AG04449 (cell line): Measurements from ENCODE around the gene RHEB.
A peak's percentile ranks its signal among the peaks of the same experiment; 100 is the strongest.

Source experiments
- CTCF ChIA-PET: fragments of 350-600 bp; formaldehyde crosslinking; extraction: SDS; loops from one replicate; lab custom pipeline; 2021; ENCODE audit warnings: antibody characterized with exemption; lab: Yijun Ruan, JAX
- POLR2A ChIA-PET: fragments of 400-600, 350-600 bp; formaldehyde crosslinking; extraction: SDS; loops from one replicate; lab custom pipeline; 2020; ENCODE audit warnings: antibody characterized with exemption, inconsistent platforms; lab: Yijun Ruan, JAX
- DNase-seq: peaks from one replicate; pipeline ENCODE4 v3.0.0-alpha.2; 2010; ENCODE audit warnings: low read depth, low spot score
- H3K4me3 ChIP-seq: 2 replicates; pipeline ENCODE4 v1.5.1; 2011; ENCODE audit warnings: low read depth, mild to moderate bottlenecking, control low read depth, low read length
- TF ChIP-seq, protein P1 (sequence below): IDR thresholded peaks from one replicate; pipeline ENCODE4 v1.5.1; 2011; ENCODE audit warnings: mild to moderate bottlenecking, moderate library complexity, low read length, control low read depth, inconsistent platforms; ENCODE audit not compliant: insufficient read depth; ENCODE audit errors: missing control alignments

Gene RHEB

DNA sequence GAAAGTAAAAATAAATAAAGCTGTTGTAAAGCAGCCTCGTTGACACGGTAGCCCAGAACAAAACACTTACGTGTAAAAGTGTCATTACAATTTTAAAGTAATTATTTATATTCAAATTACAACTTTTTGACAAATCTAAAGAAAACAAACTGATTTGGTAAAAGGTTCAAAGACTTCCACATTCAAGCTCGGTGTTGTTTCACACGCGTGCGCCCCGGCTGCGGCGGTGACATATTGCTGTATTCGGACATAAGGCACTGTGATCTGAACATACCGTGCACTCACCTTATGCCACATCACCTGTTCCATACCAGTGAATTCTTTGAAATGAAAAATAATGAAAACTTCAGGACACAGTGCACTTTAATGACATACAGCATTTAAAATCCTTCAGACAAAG, 36.9 kb upstream of the RHEB start:
- DNase-seq, result no peak
- POLR2A ChIA-PET, result no interaction called here
- H3K4me3 ChIP-seq, result no peak overlapping the region
- CTCF ChIA-PET, result interaction anchor here (0.8 to 5.0 kb wide), 8 partner anchors 11 to 241 kb away, joined by 3 to 29 read pairs (median 4); no protein-coding TSS in a partner anchor
- TF ChIP-seq, protein P1, sequence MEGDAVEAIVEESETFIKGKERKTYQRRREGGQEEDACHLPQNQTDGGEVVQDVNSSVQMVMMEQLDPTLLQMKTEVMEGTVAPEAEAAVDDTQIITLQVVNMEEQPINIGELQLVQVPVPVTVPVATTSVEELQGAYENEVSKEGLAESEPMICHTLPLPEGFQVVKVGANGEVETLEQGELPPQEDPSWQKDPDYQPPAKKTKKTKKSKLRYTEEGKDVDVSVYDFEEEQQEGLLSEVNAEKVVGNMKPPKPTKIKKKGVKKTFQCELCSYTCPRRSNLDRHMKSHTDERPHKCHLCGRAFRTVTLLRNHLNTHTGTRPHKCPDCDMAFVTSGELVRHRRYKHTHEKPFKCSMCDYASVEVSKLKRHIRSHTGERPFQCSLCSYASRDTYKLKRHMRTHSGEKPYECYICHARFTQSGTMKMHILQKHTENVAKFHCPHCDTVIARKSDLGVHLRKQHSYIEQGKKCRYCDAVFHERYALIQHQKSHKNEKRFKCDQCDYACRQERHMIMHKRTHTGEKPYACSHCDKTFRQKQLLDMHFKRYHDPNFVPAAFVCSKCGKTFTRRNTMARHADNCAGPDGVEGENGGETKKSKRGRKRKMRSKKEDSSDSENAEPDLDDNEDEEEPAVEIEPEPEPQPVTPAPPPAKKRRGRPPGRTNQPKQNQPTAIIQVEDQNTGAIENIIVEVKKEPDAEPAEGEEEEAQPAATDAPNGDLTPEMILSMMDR, result no peak

DNA sequence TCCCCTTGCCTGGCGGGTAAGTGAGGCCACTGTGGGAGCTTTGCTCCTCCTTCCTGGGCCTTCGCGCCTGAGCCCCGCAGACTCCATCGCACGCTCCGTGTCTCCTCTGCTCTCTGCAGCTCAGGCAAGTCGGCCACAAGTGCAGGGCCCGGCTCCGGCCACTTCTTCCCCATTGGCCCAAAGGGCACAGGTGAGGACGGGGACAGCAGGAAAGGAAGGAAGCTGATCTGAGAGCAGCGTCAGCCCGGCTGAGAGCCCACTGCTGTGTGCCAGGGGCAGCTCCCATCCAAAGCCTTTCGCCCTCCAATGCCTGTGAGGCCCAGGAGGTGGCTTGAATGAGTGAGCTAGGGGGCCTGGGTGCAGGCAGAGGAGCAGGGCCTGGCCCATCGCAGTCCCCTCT, 33.7 kb upstream of the RHEB start:
- no peak for DNase-seq
- ChIA-PET POLR2A (no interaction called here), CTCF (interaction anchor here (0.6 to 2.1 kb wide), 3 partner anchors 205 to 229 kb away, joined by 3 to 5 read pairs (median 3); no protein-coding TSS in a partner anchor)
- TF ChIP-seq, protein P1, result no peak
- H3K4me3 ChIP-seq, result no peak overlapping the region

DNA sequence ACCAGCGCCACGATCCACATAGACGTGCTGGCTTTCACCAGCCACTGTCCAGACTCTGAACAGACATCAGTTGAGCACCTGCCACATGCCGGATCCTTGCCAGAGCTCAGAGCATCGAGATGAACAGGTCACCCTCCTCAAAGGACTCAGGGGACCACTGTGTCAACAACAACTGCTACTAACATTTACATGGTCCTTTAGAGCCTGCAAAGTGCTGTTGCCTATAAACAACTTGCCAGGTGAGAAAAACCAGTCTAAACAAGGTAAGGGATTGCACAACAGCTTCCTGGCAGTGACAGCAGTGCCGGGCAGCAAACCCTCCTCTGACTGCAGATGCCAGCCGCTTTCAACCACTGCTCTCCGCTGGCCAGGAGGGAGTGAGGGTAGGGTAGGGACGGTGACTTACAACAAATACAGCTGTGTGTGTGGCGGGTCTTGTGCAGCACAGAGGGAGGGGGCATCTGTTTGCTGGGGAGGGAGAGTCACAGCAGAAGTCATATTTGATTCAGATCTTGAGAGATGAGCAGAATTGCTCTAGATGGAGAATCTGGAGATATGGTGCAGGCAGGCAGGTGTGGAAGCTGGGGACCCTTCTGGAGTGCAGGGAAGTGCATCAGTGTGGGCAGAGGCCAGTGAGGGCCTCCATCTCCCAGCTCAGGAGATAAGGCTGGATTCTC, 32.8 kb upstream of the RHEB start:
- TF ChIP-seq, protein P1, result no peak
- CTCF ChIA-PET, result interaction anchor here (0.7 to 2.1 kb wide), 4 partner anchors 14 to 207 kb away, joined by 3 to 5 read pairs (median 3); no protein-coding TSS in a partner anchor
- POLR2A ChIA-PET, result no interaction called here
- no peak overlapping the region for H3K4me3 ChIP-seq
- DNase-seq, result no peak

DNA sequence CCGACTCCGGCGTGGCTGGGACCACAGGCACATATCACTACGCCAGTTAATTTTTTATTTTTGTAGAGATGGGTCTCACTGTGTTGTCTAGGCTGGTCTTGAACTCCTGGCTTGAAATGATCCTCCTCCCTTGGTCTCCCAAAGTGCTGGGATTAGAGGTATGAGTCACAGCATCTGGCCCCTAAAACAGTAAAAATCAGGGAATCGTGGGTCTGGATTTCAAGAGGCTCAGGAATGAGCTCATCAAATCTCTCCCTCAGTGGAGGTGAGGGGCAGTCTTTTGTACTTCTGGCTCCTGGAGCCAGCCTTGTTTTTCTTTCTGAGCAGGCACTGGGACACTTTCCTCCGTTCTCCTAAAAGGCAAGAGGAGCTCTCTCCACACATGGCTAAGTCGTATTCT, 32.1 kb upstream of the RHEB start:
- TF ChIP-seq, protein P1, result no peak
- ChIA-PET POLR2A (no interaction called here), CTCF (interaction anchor here (1.4 to 2.1 kb wide), 3 partner anchors 14 to 207 kb away, joined by 3 to 5 read pairs (median 3); no protein-coding TSS in a partner anchor)
- no peak overlapping the region for H3K4me3 ChIP-seq
- no peak for DNase-seq

DNA sequence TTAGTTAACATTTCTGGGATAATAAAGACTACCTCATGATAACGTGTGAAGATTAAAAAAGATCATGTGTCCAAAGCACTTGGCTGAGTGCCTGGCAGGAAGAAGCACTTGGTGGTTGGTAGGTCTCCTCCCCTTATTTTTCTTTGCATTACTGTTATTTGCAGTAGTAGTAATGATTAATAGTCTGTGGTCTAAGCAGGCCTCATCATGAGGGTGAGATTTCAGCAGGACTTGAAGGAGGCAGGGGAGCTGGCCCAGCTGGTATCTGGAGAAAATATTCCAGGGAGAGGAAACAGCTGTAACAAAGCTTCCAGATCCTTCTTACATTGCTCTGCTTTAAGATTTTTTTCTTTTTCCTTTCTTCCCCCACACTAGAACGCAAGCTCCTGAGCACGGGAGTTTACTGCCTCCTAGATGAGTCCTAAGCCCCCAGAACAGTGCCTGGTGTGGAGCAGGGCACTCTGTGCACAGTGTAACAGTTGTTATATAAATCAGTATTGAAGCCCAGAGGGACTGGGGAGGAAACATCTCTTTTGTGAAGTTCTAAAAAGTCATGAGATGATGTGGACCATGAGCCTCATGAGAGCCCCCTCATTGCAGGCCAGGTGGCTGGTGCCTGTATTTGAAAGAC, 31.1 kb upstream of the RHEB start:
- peak; percentile 67 for DNase-seq
- POLR2A ChIA-PET, result no interaction called here
- CTCF ChIA-PET, result interaction anchor here (1.0 kb wide), 1 partner anchor 208 kb away, joined by 3 read pairs; no protein-coding TSS in a partner anchor
- H3K4me3 ChIP-seq, result no peak overlapping the region
- TF ChIP-seq, protein P1, result no peak

DNA sequence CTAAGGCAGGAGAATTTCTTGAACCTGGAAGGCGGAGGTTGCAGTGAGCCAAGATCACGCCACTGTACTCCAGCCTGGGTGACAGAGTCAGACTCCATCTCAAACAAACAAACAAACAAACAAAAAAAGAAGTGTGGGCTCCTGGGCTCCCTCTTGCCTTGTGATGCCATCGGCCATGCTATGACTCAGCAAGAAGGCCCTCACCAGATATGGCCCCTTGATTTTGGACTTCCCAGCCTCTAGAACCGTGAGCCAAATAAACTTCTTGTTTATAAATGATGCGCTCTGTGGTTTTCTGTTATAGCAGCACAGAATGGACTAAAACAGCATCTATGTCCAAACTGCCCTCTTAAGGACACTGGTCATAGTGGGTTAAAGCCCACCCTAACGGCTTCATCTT, 29.9 kb upstream of the RHEB start:
- TF ChIP-seq, protein P1, result no peak
- no peak overlapping the region for H3K4me3 ChIP-seq
- CTCF ChIA-PET, result no interaction called here
- POLR2A ChIA-PET, result no interaction called here
- DNase-seq, result no peak
